Measurements from ENCODE around the gene SLC6A8. TPM values are rescaled to one million over a fixed set of nuclear protein-coding genes. Genes with fewer than 3 reads are reported as not detected.
"Not testable (repeated sequence)": the region's sequence is repeated elsewhere in the genome, so short reads cannot be mapped to it uniquely, and the experiment has no call there.

SLC6A8 gene
- polyA plus RNA-seq, 6 donors from 2014 or later = 0.06 to 0.78 (median 0.23) TPM; not detected in 3

GRCh38 chrX:153743468-153744209, 55.9 kb downstream of the SLC6A8 start:
- not testable (repeated sequence) for H3K9me3 Mint-ChIP-seq; DNase-seq; H3K36me3 Mint-ChIP-seq; H3K27ac Mint-ChIP-seq; ATAC-seq (ENCODE audit: low read depth in 2 of 2); H3K27me3 Mint-ChIP-seq
- Mint-ChIP-seq H3K4me1 (peaks cover 9 to 40% (median 27%) of the 10 kb centered on the region in 3 donors), H3K4me3 (peak overlapping the region in 5 of 8 donors; percentile 12 to 78 (median 52))

GRCh38 chrX:153744210-153745066, 56.7 kb downstream of the SLC6A8 start:
- peaks cover 0 to 6% (median 0%) of the 10 kb centered on the region in 3 donors for H3K27me3 Mint-ChIP-seq
- ATAC-seq (ENCODE audit: low read depth in 2 of 2) (no peak), DNase-seq (no peak)
- no peaks in the 10 kb centered on the region for H3K36me3 Mint-ChIP-seq
- peak overlapping the region in 6 of 8 donors; percentile 40 to 78 (median 58) for H3K4me3 Mint-ChIP-seq
- peaks cover 0 to 1% (median 0%) of the 10 kb centered on the region in 7 donors for H3K9me3 Mint-ChIP-seq
- peaks cover 9 to 36% (median 27%) of the 10 kb centered on the region in 3 donors for H3K4me1 Mint-ChIP-seq
- H3K27ac Mint-ChIP-seq = peak overlapping the region in 2 of 6 donors; percentile 62 to 71

GRCh38 chrX:153745067-153745433, 57.3 kb downstream of the SLC6A8 start:
- H3K36me3 Mint-ChIP-seq; H3K9me3 Mint-ChIP-seq; DNase-seq; ATAC-seq (ENCODE audit: low read depth in 2 of 2); H3K27ac Mint-ChIP-seq; H3K27me3 Mint-ChIP-seq: not testable (repeated sequence)
- Mint-ChIP-seq H3K4me3 (peak overlapping the region in 6 of 8 donors; percentile 40 to 74 (median 54)), H3K4me1 (peaks cover 13 to 37% (median 32%) of the 10 kb centered on the region in 3 donors)

Other genes with a start within 250 kb of the SLC6A8 start
- gene TREX2, start 241.9 kb upstream of the SLC6A8 start, polyA plus RNA-seq (ENCODE audit: low read depth in 6 of 6) = 1 to 10 TPM in 2 of 6 donors, under 1 TPM in 1, not detected in 3; 0.19 to 1.3 (median 1.3) TPM
- 10 to 100 TPM; 16.0 to 30.6 (median 19.3) TPM for gene HAUS7, start 217.3 kb upstream of the SLC6A8 start, polyA plus RNA-seq (ENCODE audit: low read depth in 6 of 6)
- gene BGN, start 192.9 kb upstream of the SLC6A8 start, polyA plus RNA-seq (ENCODE audit: low read depth in 6 of 6) = not detected
- gene ATP2B3, start 170.3 kb upstream of the SLC6A8 start, polyA plus RNA-seq (ENCODE audit: low read depth in 6 of 6) = under 1 TPM in 1 of 6 donors, not detected in 5; 0.05 TPM
- gene CCNQ, start 88.8 kb upstream of the SLC6A8 start, polyA plus RNA-seq (ENCODE audit: low read depth in 6 of 6) = 10 to 100 TPM; 31.9 to 88.0 (median 69.7) TPM
- gene DUSP9, start 40.7 kb upstream of the SLC6A8 start, polyA plus RNA-seq (ENCODE audit: low read depth in 6 of 6) = not detected
- gene PNCK, start 14.1 kb upstream of the SLC6A8 start, polyA plus RNA-seq (ENCODE audit: low read depth in 6 of 6) = not detected
- gene BCAP31, start 36.5 kb downstream of the SLC6A8 start, polyA plus RNA-seq (ENCODE audit: low read depth in 6 of 6) = 100 to 1,000 TPM; 228 to 369 (median 252) TPM
- 1 to 10 TPM; 2.2 to 6.2 (median 5.2) TPM for gene ABCD1, start 36.9 kb downstream of the SLC6A8 start, polyA plus RNA-seq (ENCODE audit: low read depth in 6 of 6)
- under 1 TPM in 1 of 6 donors, not detected in 5; 0.71 TPM for gene PLXNB3, start 76.3 kb downstream of the SLC6A8 start, polyA plus RNA-seq (ENCODE audit: low read depth in 6 of 6)
- under 1 TPM in 1 of 6 donors, not detected in 5; 0.08 TPM for gene SRPK3, start 93.1 kb downstream of the SLC6A8 start, polyA plus RNA-seq (ENCODE audit: low read depth in 6 of 6)
- gene IDH3G, start 106.4 kb downstream of the SLC6A8 start, polyA plus RNA-seq (ENCODE audit: low read depth in 6 of 6) = 100 to 1,000 TPM in 1 of 6 donors, 10 to 100 TPM in 5; 78.9 to 112 (median 94.3) TPM
- 100 to 1,000 TPM; 308 to 413 (median 364) TPM for gene SSR4, start 106.7 kb downstream of the SLC6A8 start, polyA plus RNA-seq (ENCODE audit: low read depth in 6 of 6)
- gene PDZD4, start 142.6 kb downstream of the SLC6A8 start, polyA plus RNA-seq (ENCODE audit: low read depth in 6 of 6) = under 1 TPM in 1 of 6 donors, not detected in 5; 0.38 TPM
- 1 to 10 TPM in 5 of 6 donors, not detected in 1; 1.1 to 2.1 (median 1.2) TPM for gene L1CAM, start 198.2 kb downstream of the SLC6A8 start, polyA plus RNA-seq (ENCODE audit: low read depth in 6 of 6)
- under 1 TPM in 1 of 6 donors, not detected in 5; 0.25 TPM for gene AVPR2, start 216.7 kb downstream of the SLC6A8 start, polyA plus RNA-seq (ENCODE audit: low read depth in 6 of 6)
- gene ARHGAP4, start 238.3 kb downstream of the SLC6A8 start, polyA plus RNA-seq (ENCODE audit: low read depth in 6 of 6) = 100 to 1,000 TPM in 2 of 6 donors, 10 to 100 TPM in 4; 71.5 to 147 (median 83.5) TPM
- gene NAA10, start 247.1 kb downstream of the SLC6A8 start, polyA plus RNA-seq (ENCODE audit: low read depth in 6 of 6) = 10 to 100 TPM; 52.6 to 98.7 (median 61.0) TPM